Mononuclear cell (primary cell): ENCODE results near the gene SOX8. TPM values are rescaled to one million over a fixed set of nuclear protein-coding genes. Genes with fewer than 3 reads are reported as not detected.
A peak's percentile ranks its signal among the peaks of the same experiment; 100 is the strongest.

Source experiments
- H3K27me3 ChIP-seq: 2 replicates; pipeline ENCODE4 v1.6.0; 2011; ENCODE audit warnings: low read length, control low read depth; ENCODE audit not compliant: insufficient read depth
- H3K4me1 ChIP-seq: 2 replicates; pipeline ENCODE4 v1.5.1; 2011; ENCODE audit warnings: mild to moderate bottlenecking, low read length, control low read depth; ENCODE audit not compliant: insufficient read depth
- H3K4me3 ChIP-seq: 2 replicates; pipeline ENCODE4 v1.5.1; 2011; ENCODE audit warnings: mild to moderate bottlenecking, low read length, moderate library complexity
- H3K9me3 ChIP-seq: 2 replicates; pipeline ENCODE4 v1.5.1; 2011; ENCODE audit warnings: low read depth, mild to moderate bottlenecking, control low read depth, low read length
- total RNA-seq: library from RNA; depleted of rRNA; stranded (reverse); fragments of >200 nt; gene quantifications from one replicate; pipeline ENCODE4 v1.2.3, GENCODE V29; 2012

SOX8 gene
- total RNA-seq, 1 donor, result 1.0 TPM

GRCh38 chr16:974611-975261 is 6.8 kb upstream of the SOX8 start:
- no peaks in the 10 kb centered on the region for H3K9me3 ChIP-seq
- H3K27me3 ChIP-seq, result peaks cover 3% of the 10 kb centered on the region
- H3K4me1 ChIP-seq, result peaks cover 11% of the 10 kb centered on the region
- no peak overlapping the region for H3K4me3 ChIP-seq

GRCh38 chr16:975291-975690 is 6.3 kb upstream of the SOX8 start:
- peaks cover 8% of the 10 kb centered on the region for H3K4me1 ChIP-seq
- peaks cover 3% of the 10 kb centered on the region for H3K27me3 ChIP-seq
- no peak overlapping the region for H3K4me3 ChIP-seq
- no peaks in the 10 kb centered on the region for H3K9me3 ChIP-seq

DNA sequence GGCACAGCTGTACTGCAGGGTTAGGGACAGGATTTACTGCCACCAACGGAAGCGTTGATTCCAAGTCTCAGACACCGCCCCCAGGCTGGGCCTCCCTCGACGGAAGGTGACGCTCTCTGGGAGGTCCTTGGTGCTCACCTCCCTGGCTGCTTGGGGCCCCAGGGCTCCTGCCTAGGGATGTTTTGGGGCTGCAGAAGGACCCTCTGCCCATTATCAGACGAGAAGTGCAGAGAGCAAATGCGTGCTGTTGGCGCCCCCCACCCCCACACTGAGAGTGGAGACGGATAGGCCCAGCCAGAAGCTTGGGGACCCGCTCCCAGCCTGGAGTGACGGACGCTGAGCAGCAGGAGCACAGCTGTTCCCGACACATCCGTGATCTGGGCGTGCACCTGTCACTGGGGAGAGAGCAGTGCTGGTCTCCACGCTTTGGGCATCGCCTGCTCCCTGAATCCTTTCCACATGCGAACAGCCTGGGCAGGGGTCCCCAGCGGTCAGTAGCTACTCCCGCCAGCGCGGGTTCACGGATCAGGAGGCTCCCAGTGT is 5.1 kb upstream of the SOX8 start:
- Histone ChIP-seq H3K4me3 (no peak overlapping the region), H3K4me1 (peaks cover 5% of the 10 kb centered on the region), H3K9me3 (no peaks in the 10 kb centered on the region), H3K27me3 (peaks cover 3% of the 10 kb centered on the region)

DNA sequence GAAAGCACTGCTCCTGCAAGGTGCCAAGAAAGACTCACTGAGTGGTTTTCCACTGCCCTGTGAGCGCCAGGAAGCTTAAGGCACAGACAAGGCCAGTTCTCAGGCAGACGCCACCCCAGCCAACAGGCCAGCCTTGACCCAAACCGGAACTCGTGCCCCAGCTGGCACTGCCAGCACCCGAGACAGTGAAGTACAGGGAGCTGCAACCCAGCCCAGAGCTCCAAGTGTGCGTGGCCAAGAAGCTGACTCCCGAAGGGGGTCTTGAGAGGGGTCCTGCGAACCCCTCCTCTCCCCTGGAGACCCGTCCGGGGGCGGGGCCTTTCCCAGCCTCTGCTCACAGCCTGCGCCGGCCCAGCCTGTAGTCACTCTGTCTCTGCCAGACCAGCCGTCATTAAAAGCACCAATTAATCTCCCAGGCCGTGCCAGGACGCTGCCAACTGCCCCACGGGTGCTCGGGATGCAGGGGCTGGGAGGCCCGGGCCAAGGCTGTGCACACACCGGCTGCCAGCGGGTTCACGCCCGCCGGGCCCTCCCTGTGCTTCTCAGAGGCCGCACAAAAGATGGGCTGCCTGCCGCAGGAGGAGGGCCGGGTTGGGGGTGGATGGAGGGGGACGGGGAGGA is 4.4 kb upstream of the SOX8 start:
- Histone ChIP-seq H3K27me3 (peaks cover 5% of the 10 kb centered on the region), H3K9me3 (no peaks in the 10 kb centered on the region), H3K4me3 (no peak overlapping the region), H3K4me1 (peaks cover 5% of the 10 kb centered on the region)

DNA sequence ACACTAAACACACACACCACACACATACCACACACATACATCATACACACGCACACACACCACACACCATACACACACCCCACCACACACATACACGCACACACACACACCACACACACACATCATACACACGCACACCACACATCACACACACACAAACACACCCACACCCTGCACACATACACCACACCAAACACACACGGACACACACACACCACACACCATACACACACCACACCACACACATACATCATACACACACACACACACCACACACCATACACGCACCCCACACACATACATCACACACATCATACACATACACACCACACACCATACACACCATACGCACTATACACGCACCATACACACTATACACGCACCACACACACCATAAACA is 3.7 kb upstream of the SOX8 start:
- peaks cover 12% of the 10 kb centered on the region for H3K27me3 ChIP-seq
- H3K4me1 ChIP-seq, result peaks cover 5% of the 10 kb centered on the region
- H3K4me3 ChIP-seq, result no peak overlapping the region
- no peaks in the 10 kb centered on the region for H3K9me3 ChIP-seq

GRCh38 chr16:978403-978802 is 3.2 kb upstream of the SOX8 start:
- Histone ChIP-seq H3K9me3 (no peaks in the 10 kb centered on the region), H3K27me3 (peaks cover 12% of the 10 kb centered on the region), H3K4me3 (no peak overlapping the region), H3K4me1 (peaks cover 5% of the 10 kb centered on the region)

GRCh38 chr16:979147-979546 is 2.4 kb upstream of the SOX8 start:
- no peaks in the 10 kb centered on the region for H3K9me3 ChIP-seq
- H3K4me1 ChIP-seq, result peaks cover 5% of the 10 kb centered on the region
- peaks cover 12% of the 10 kb centered on the region for H3K27me3 ChIP-seq
- H3K4me3 ChIP-seq, result no peak overlapping the region

DNA sequence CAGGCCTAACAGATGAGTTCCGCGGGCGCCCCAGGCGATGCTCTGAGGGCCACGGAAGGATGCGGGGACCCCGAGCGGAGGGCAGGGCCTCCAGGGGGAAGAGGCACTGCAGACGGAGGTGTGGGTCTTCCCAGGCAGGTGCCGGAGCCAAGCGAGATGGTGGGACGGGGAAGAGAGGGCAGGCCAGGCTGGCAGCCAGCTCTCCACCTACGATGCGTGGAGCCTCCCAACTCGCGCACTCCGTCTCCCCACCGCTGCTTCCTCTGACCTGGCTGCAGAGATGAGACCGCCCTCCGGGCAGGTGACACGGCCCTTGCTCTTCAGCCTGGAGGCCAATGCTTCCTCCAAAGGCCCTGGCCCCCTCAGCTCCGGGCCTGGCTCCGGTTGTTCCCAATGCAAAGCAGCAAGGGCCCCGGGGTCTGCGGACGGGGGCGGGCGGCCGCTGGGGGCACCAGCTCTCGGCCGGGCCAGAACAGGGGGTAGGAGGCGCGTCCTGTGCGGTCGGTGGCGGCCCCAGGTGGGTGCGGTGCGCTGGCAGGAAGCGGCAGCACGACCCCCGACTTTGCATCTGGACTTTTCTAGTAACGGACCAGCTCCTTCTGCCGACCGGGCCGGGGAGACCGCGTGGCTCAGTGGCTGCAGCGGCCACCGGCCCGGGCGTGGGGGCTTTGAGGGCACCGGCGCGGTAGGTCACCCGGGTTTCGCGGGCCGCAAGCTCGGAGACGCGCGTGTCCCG is 1.5 kb upstream of the SOX8 start:
- H3K9me3 ChIP-seq, result no peaks in the 10 kb centered on the region
- peaks cover 5% of the 10 kb centered on the region for H3K4me1 ChIP-seq
- peaks cover 12% of the 10 kb centered on the region for H3K27me3 ChIP-seq
- peak overlapping the region; percentile 8 for H3K4me3 ChIP-seq

DNA sequence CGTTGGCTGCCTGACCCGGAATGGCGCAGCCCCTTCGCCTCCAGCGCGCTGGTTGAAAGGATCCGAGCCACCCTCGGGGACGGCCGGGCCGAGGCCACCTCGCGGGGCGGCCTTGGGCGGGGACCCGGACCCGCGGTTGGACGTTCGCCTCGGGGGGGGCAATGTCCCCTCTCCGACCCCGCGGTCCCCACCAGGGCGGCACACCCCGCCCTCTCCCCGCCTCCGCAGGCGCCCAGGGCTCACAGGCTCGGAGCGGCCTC is 1.0 kb upstream of the SOX8 start:
- H3K27me3 ChIP-seq, result peaks cover 12% of the 10 kb centered on the region
- H3K9me3 ChIP-seq, result no peaks in the 10 kb centered on the region
- H3K4me3 ChIP-seq, result peak overlapping the region; percentile 8
- peaks cover 5% of the 10 kb centered on the region for H3K4me1 ChIP-seq

DNA sequence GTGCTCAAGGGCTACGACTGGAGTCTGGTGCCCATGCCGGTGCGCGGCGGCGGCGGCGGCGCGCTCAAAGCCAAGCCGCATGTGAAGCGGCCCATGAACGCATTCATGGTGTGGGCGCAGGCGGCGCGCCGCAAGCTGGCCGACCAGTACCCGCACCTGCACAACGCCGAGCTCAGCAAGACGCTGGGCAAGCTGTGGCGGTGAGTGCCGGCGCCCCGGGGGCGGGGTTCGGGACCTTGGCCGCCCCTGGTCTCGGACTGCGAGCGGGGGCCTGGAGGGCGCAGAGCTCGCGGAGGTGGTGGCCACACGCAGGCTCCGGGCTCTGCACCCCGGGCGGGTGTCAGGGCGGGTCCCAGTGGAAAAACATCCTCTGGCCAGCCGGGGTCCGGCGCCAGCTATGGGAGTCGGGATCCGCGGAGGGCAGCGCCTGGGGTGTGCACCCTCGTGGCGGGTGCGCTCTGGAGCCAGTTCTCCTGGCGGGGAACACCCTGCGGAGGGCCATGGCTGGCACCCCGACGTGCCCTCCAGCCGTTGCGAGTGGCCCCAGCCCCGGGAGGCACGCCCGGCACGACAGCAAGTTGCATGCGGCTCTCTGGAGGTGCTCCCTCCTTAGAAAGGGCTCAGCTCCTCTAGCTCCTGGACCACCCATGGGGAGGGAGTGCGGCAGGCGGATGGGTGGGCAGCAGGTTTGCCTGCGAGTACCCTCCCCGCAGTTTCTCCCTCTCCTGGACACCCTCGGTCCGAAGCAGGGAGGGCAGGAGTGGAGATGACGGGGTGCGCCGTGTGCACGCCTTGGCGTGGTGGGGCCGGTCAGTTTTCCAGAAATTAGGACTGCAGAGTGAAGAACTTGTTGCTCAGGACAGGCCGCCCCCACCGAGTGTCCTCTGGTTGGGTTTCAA is 824 bp downstream of the SOX8 start:
- H3K9me3 ChIP-seq, result no peaks in the 10 kb centered on the region
- H3K27me3 ChIP-seq, result peaks cover 12% of the 10 kb centered on the region
- H3K4me1 ChIP-seq, result peaks cover 5% of the 10 kb centered on the region
- peak overlapping the region; percentile 18 for H3K4me3 ChIP-seq

DNA sequence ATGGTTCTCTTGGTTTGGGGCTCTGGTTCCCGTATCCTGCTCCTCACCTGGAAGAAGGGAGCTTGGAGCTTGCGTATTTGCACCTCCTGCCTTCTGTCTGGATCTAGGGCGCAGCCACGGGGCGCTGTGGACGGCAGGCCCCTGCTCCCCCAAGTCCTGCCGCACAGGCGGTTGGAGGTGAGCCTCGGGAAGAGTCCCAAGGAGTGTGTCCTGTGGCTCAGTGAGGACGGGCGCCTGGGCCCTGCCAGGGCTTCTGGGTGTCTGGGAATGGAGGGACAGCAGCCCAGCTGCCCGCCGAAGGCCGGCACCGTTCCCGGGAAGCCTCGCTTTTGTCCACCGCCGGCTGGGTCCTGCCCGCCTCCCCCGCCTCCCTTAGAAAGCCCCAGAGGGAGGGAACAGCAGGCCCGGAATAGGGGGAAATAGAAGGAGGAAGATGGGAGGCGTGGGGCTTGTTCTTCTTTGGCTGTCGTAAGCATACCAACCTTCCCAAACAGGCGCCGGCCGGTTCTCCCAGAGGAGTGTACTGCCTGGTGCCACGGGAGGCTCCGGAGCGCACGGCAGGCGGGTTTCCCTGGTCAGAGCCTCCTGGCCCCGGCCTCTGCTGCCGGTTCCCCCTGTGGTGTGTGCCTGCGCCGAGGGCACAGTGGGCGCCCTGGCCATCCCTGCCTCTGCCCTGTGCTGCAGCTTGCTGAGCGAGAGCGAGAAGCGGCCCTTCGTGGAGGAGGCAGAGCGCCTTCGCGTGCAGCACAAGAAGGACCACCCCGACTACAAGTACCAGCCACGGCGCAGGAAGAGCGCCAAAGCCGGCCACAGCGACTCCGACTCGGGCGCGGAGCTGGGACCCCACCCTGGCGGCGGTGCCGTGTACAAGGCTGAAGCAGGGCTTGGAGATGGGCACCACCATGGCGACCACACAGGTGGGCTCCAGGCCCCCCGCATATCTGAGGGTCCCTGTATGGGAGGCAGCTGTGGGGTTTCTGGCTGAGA is 1.8 kb downstream of the SOX8 start:
- Histone ChIP-seq H3K9me3 (no peaks in the 10 kb centered on the region), H3K27me3 (peaks cover 12% of the 10 kb centered on the region), H3K4me3 (no peak overlapping the region), H3K4me1 (peaks cover 5% of the 10 kb centered on the region)

DNA sequence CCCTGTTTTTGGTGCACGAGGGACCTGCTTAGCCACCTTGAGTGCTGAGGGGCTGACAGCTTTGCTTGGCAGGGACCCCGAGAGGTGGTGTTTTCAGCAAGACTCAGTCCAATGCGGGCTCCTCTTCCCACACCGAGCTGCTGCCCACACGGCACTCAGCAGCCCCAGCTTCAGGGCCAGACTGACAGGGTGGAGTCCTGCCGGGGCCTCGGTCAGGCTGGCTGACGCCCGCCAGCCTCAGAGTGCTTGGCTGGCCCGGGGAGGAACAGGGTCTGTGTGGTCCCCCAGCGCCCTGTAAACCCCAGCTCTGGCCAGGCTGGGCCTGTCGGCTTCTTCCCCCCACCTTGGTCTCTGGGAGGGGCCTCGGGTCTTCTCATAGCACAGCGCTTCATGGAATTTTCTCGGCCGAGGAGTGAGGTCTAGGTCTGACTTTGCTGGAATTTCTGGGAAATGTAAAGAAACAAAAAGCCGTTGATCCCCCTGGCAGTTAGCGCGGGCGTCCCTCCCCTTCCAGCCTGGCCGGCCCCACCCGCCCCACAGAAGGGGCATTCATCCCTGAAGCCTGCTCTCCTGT is 2.6 kb downstream of the SOX8 start:
- no peak overlapping the region for H3K4me3 ChIP-seq
- H3K27me3 ChIP-seq, result peaks cover 12% of the 10 kb centered on the region
- no peaks in the 10 kb centered on the region for H3K9me3 ChIP-seq
- peaks cover 5% of the 10 kb centered on the region for H3K4me1 ChIP-seq

GRCh38 chr16:984736-985636 is 3.4 kb downstream of the SOX8 start:
- Histone ChIP-seq H3K9me3 (no peaks in the 10 kb centered on the region), H3K27me3 (peaks cover 9% of the 10 kb centered on the region), H3K4me1 (peaks cover 5% of the 10 kb centered on the region), H3K4me3 (no peak overlapping the region)
